Ishikawa (cell line): Measurements from ENCODE around the gene FURIN.

Experiments
- CEBPB ChIP-seq: IDR thresholded peaks from 2 replicates; pipeline ENCODE4 v1.6.1; 2012
- CREB1 ChIP-seq: IDR thresholded peaks from 2 replicates; pipeline ENCODE4 v1.6.1; 2012; ENCODE audit warnings: low read depth
- EGR1 ChIP-seq: IDR thresholded peaks from 2 replicates; pipeline ENCODE4 v1.6.1; 2012
- EP300 ChIP-seq: IDR thresholded peaks from 2 replicates; pipeline ENCODE4 v1.6.1; 2012; ENCODE audit warnings: borderline replicate concordance
- FOXM1 ChIP-seq: IDR thresholded peaks from 2 replicates; pipeline ENCODE4 v1.6.1; 2012; ENCODE audit warnings: low read depth, borderline replicate concordance
- NFIC ChIP-seq: IDR thresholded peaks from 2 replicates; pipeline ENCODE4 v1.6.1; 2012
- RAD21 ChIP-seq: IDR thresholded peaks from 2 replicates; pipeline ENCODE4 v1.6.1; 2012; ENCODE audit warnings: low read depth
- TAF1 ChIP-seq: IDR thresholded peaks from 2 replicates; pipeline ENCODE4 v1.6.1; 2012; ENCODE audit warnings: low read depth, mild to moderate bottlenecking
- TCF12 ChIP-seq: IDR thresholded peaks from 2 replicates; pipeline ENCODE4 v1.6.1; 2012; ENCODE audit warnings: low read depth
- TEAD4 ChIP-seq: IDR thresholded peaks from 2 replicates; pipeline ENCODE4 v1.6.1; 2012
- YY1 ChIP-seq: IDR thresholded peaks from 2 replicates; pipeline ENCODE4 v1.6.1; 2012; ENCODE audit warnings: low read depth
- ZBTB7A ChIP-seq: IDR thresholded peaks from 2 replicates; pipeline ENCODE4 v1.6.1; 2012; ENCODE audit warnings: low read depth
- TF ChIP-seq, protein P1 (sequence below): IDR thresholded peaks from 2 replicates; pipeline ENCODE4 v1.6.1; 2012
- TF ChIP-seq, protein P2 (sequence below): IDR thresholded peaks from 2 replicates; pipeline ENCODE4 v1.6.1; 2012; ENCODE audit warnings: low read depth, mild to moderate bottlenecking
- TF ChIP-seq, protein P3 (sequence below): IDR thresholded peaks from 2 replicates; pipeline ENCODE4 v1.6.1; 2012

The FURIN gene

DNA sequence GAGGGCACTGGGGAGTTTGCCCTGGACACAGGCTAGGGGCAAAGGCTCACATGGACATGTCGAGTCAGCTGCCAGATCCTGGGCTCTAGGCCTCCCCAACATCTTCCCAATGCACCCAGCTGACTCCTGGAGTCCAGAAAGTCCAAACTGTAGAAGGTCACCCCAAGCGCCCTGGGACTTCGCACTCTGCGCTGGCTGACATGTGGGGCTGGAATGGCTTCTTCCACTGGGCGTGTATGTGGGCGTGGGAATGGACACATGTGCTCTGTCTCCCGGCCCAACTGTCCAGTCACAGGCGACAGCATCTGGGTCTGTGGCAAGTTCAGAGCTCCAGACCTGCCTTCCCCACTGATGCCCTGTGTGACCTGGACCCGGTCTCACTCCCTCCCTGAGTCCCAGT, 13.2 kb upstream of the FURIN start:
- no peak for TF ChIP-seq TEAD4
- TF ChIP-seq, protein P1, sequence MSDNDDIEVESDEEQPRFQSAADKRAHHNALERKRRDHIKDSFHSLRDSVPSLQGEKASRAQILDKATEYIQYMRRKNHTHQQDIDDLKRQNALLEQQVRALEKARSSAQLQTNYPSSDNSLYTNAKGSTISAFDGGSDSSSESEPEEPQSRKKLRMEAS: no peak
- TF ChIP-seq, protein P2, sequence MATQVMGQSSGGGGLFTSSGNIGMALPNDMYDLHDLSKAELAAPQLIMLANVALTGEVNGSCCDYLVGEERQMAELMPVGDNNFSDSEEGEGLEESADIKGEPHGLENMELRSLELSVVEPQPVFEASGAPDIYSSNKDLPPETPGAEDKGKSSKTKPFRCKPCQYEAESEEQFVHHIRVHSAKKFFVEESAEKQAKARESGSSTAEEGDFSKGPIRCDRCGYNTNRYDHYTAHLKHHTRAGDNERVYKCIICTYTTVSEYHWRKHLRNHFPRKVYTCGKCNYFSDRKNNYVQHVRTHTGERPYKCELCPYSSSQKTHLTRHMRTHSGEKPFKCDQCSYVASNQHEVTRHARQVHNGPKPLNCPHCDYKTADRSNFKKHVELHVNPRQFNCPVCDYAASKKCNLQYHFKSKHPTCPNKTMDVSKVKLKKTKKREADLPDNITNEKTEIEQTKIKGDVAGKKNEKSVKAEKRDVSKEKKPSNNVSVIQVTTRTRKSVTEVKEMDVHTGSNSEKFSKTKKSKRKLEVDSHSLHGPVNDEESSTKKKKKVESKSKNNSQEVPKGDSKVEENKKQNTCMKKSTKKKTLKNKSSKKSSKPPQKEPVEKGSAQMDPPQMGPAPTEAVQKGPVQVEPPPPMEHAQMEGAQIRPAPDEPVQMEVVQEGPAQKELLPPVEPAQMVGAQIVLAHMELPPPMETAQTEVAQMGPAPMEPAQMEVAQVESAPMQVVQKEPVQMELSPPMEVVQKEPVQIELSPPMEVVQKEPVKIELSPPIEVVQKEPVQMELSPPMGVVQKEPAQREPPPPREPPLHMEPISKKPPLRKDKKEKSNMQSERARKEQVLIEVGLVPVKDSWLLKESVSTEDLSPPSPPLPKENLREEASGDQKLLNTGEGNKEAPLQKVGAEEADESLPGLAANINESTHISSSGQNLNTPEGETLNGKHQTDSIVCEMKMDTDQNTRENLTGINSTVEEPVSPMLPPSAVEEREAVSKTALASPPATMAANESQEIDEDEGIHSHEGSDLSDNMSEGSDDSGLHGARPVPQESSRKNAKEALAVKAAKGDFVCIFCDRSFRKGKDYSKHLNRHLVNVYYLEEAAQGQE: no peak

DNA sequence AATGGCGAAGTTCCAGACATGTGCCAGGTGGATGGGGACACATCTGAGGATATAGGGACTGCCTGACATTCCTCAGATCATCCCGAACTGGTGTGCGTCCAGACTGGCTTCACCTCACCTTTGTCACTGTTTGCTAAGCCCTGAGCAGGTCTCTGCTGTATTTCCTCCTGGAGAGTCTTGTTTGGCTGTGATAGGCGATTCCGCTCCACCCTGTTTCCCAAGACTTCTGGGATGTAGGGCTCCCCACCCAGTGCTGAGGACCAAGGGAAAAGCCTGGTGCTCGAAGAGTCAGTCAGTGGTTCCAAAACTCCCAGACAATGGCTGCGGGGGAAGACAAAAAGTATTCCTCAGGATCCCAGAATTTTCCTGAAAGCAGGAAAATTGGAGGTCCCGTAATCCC, 11.1 kb upstream of the FURIN start:
- no peak for TF ChIP-seq RAD21
- no peak for TF ChIP-seq NFIC
- TF ChIP-seq CREB1: no peak
- no peak for TF ChIP-seq FOXM1
- TF ChIP-seq EGR1: no peak
- TF ChIP-seq TCF12: no peak
- no peak for TF ChIP-seq CEBPB
- TF ChIP-seq, protein P1: no peak
- TF ChIP-seq EP300: no peak
- no peak for TF ChIP-seq YY1
- TF ChIP-seq ZBTB7A: no peak
- TF ChIP-seq, protein P3, sequence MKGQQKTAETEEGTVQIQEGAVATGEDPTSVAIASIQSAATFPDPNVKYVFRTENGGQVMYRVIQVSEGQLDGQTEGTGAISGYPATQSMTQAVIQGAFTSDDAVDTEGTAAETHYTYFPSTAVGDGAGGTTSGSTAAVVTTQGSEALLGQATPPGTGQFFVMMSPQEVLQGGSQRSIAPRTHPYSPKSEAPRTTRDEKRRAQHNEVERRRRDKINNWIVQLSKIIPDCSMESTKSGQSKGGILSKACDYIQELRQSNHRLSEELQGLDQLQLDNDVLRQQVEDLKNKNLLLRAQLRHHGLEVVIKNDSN: no peak

DNA sequence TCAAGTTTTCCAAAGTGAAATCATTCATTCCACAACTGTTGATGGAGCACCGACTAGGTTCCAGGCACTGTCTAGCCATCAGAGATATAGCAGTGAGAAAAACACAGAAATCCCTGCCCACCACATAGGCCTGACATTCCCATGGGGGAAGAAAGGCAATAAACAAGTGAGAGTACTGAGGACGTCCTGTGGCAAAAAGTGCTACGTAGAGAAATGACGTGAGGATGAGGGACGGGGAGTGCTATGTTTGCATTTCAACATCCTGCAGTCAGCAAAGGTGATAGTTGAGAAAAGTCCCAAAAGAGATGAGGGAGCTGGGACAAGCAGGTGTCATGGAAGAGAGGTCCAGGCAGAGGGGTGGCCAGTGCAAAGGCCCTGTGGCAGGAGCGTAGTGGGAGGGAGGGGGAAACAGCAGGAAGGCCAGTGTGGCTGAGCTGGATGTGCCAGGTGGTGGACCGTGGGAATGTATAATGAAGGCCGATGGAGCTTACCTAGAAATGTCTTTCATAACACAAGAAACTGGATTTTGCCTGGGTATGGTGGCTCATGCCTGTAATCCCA, 10.4 kb upstream of the FURIN start:
- TF ChIP-seq EP300 (no peak), TEAD4 (no peak), YY1 (no peak), TAF1 (no peak), ZBTB7A (no peak)
- TF ChIP-seq, protein P1: no peak
- TF ChIP-seq, protein P2: no peak

DNA sequence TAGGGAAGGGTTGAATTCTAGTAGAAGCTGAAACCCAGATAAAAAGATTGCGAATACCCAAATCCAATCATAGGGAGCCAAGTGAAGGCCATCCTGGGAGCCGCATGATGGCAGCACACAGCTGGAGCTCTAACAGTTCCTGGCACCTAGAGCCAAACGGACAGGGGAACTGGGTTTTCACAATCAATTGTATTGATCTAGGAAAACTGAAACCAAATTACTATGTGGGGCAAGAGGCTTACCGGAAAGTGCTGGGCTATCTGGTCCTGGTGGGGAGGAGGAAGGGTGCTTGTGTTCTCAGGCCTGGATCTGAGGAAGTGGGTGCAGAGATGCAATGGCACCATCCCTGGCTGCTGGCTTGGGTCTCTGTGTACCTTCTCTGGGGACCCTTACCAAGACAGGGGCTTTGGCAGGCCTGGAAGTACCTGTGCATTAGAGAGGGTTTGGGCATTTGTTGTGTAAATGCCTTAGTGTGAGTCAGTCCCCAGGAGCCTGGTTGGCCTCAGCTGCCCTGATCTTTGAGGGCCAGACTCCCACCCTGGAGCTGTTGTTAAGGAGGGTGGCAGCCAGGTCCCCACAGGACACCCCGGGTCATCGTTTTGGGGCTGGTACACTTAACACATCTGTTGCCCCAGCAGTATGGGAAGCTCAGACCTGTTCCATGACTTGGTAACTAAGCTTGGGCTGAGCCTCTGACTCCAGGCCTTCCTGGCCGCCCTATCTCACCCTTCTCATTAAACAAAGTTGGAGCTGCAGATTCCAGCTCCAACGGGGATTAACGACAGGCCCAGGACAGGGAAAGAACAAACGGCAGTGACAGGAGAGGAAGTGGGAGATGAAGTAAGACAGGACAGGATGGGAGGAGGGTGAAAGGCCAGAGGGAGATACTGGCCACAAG, 8.9 kb upstream of the FURIN start:
- TF ChIP-seq TCF12: no peak
- no peak for TF ChIP-seq CREB1
- TF ChIP-seq TEAD4: no peak
- TF ChIP-seq, protein P2: no peak
- TF ChIP-seq, protein P3: no peak
- no peak for TF ChIP-seq FOXM1
- TF ChIP-seq CEBPB: no peak
- no peak for TF ChIP-seq YY1
- TF ChIP-seq TAF1: no peak
- no peak for TF ChIP-seq NFIC
- no peak for TF ChIP-seq RAD21
- no peak for TF ChIP-seq ZBTB7A
- TF ChIP-seq, protein P1: no peak
- no peak for TF ChIP-seq EGR1
- TF ChIP-seq EP300: no peak
